Measurements from ENCODE around the gene MBOAT2.

MBOAT2 gene

GRCh38 chr2:8870441-8870840 lies 133.0 kb downstream of the MBOAT2 start:
- DNase-seq = no peak
- TF ChIP-seq GATA1 (IDR thresholded peaks at IDR 0.05; ENCODE audit: low read depth, low read length) = no peak
- no peak for TF ChIP-seq POLR2A (IDR thresholded peaks at IDR 0.05; ENCODE audit: low read length)

- TF ChIP-seq POLR2A (IDR thresholded peaks at IDR 0.05; ENCODE audit: low read length) (no peak), GATA1 (IDR thresholded peaks at IDR 0.05; ENCODE audit: low read depth, low read length) (no peak)
- no peak for DNase-seq
Observed at GRCh38 chr2:8867363-8867762, 136.1 kb downstream of the MBOAT2 start.

- TF ChIP-seq POLR2A (IDR thresholded peaks at IDR 0.05; ENCODE audit: low read length) (no peak), GATA1 (IDR thresholded peaks at IDR 0.05; ENCODE audit: low read depth, low read length) (no peak)
- no peak for DNase-seq
Observed at GRCh38 chr2:8863331-8863953, 140.0 kb downstream of the MBOAT2 start.

- TF ChIP-seq POLR2A (IDR thresholded peaks at IDR 0.05; ENCODE audit: low read length) (no peak), GATA1 (IDR thresholded peaks at IDR 0.05; ENCODE audit: low read depth, low read length) (no peak)
- DNase-seq = no peak
Observed at GRCh38 chr2:8862230-8862629, 141.3 kb downstream of the MBOAT2 start.

- DNase-seq = no peak
- TF ChIP-seq GATA1 (IDR thresholded peaks at IDR 0.05; ENCODE audit: low read depth, low read length) (no peak), POLR2A (IDR thresholded peaks at IDR 0.05; ENCODE audit: low read length) (no peak)
Observed at GRCh38 chr2:8861797-8862196, 141.7 kb downstream of the MBOAT2 start.

GRCh38 chr2:8860239-8860638 lies 143.2 kb downstream of the MBOAT2 start:
- TF ChIP-seq GATA1 (IDR thresholded peaks at IDR 0.05; ENCODE audit: low read depth, low read length) (no peak), POLR2A (IDR thresholded peaks at IDR 0.05; ENCODE audit: low read length) (no peak)

GRCh38 chr2:8858910-8859309 lies 144.6 kb downstream of the MBOAT2 start:
- no peak for DNase-seq
- TF ChIP-seq GATA1 (IDR thresholded peaks at IDR 0.05; ENCODE audit: low read depth, low read length) = no peak
- TF ChIP-seq POLR2A (IDR thresholded peaks at IDR 0.05; ENCODE audit: low read length) = no peak

More at GRCh38 chr2:8860239-8860638, 143.2 kb downstream of the MBOAT2 start:
- no peak for DNase-seq

GRCh38 chr2:8858264-8858663 lies 145.2 kb downstream of the MBOAT2 start:
- no peak for TF ChIP-seq GATA1 (IDR thresholded peaks at IDR 0.05; ENCODE audit: low read depth, low read length)
- TF ChIP-seq POLR2A (IDR thresholded peaks at IDR 0.05; ENCODE audit: low read length) = no peak
- DNase-seq = no peak

- no peak for DNase-seq
- TF ChIP-seq GATA1 (IDR thresholded peaks at IDR 0.05; ENCODE audit: low read depth, low read length) (no peak), POLR2A (IDR thresholded peaks at IDR 0.05; ENCODE audit: low read length) (no peak)
Observed at GRCh38 chr2:8857709-8858108, 145.8 kb downstream of the MBOAT2 start.

GRCh38 chr2:8856176-8856575 lies 147.3 kb downstream of the MBOAT2 start:
- no peak for TF ChIP-seq GATA1 (IDR thresholded peaks at IDR 0.05; ENCODE audit: low read depth, low read length)
- TF ChIP-seq POLR2A (IDR thresholded peaks at IDR 0.05; ENCODE audit: low read length) = no peak
- no peak for DNase-seq

- no peak for DNase-seq
- TF ChIP-seq GATA1 (IDR thresholded peaks at IDR 0.05; ENCODE audit: low read depth, low read length) = no peak
Observed at GRCh38 chr2:8855010-8855409, 148.5 kb downstream of the MBOAT2 start.

GRCh38 chr2:8853426-8853825 lies 150.1 kb downstream of the MBOAT2 start:
- TF ChIP-seq POLR2A (IDR thresholded peaks at IDR 0.05; ENCODE audit: low read length) = no peak
- no peak for TF ChIP-seq GATA1 (IDR thresholded peaks at IDR 0.05; ENCODE audit: low read depth, low read length)
- DNase-seq = no peak

- peak in 1 of 2 experiments; percentile 14 for DNase-seq
- TF ChIP-seq POLR2A (IDR thresholded peaks at IDR 0.05; ENCODE audit: low read length) (no peak), GATA1 (IDR thresholded peaks at IDR 0.05; ENCODE audit: low read depth, low read length) (no peak)
Observed at GRCh38 chr2:8851811-8852560, 151.5 kb downstream of the MBOAT2 start.

- TF ChIP-seq GATA1 (IDR thresholded peaks at IDR 0.05; ENCODE audit: low read depth, low read length) (no peak), POLR2A (IDR thresholded peaks at IDR 0.05; ENCODE audit: low read length) (no peak)
- no peak for DNase-seq
Observed at GRCh38 chr2:8850845-8851487, 152.5 kb downstream of the MBOAT2 start.

All from erythroblast (primary cell).